IPS DF 4.7 (cell line): ENCODE data around the gene TRMT11.
"Not testable (repeated sequence)": the region's sequence is repeated elsewhere in the genome, so short reads cannot be mapped to it uniquely, and the experiment has no call there.

Experiments used
- DNase-seq: peaks from one replicate; pipeline ENCODE4 v3.0.0-alpha.2; 2013; ENCODE audit warnings: low spot score; ENCODE audit errors: extremely low read depth

TRMT11 gene

GRCh38 chr6:125991653-125992052 is 5.3 kb downstream of the TRMT11 start:
- DNase-seq: no peak

GRCh38 chr6:125994670-125995488 is 8.5 kb downstream of the TRMT11 start:
- DNase-seq: no peak

- no peak for DNase-seq
These were observed 9.7 kb downstream of the TRMT11 start for GRCh38 chr6:125995972-125996580.

- DNase-seq: no peak
These were observed 16.7 kb downstream of the TRMT11 start for GRCh38 chr6:126002755-126003679.

GRCh38 chr6:126007800-126008199 is 21.5 kb downstream of the TRMT11 start:
- DNase-seq: no peak

GRCh38 chr6:126010040-126010439 is 23.7 kb downstream of the TRMT11 start:
- DNase-seq: no peak

- no peak for DNase-seq
These were observed 29.5 kb downstream of the TRMT11 start for GRCh38 chr6:126015863-126016262.

- no peak for DNase-seq
These were observed 30.3 kb downstream of the TRMT11 start for GRCh38 chr6:126016591-126016990.

- DNase-seq: no peak
These were observed 31.3 kb downstream of the TRMT11 start for GRCh38 chr6:126017668-126018067.

GRCh38 chr6:126020305-126021050 is 34.1 kb downstream of the TRMT11 start:
- no peak for DNase-seq

- DNase-seq: not testable (repeated sequence)
These were observed 37.1 kb downstream of the TRMT11 start for GRCh38 chr6:126023474-126023873.

GRCh38 chr6:126026001-126026400 is 39.7 kb downstream of the TRMT11 start:
- no peak for DNase-seq

- no peak for DNase-seq
These were observed 41.3 kb downstream of the TRMT11 start for GRCh38 chr6:126027601-126028000.

- no peak for DNase-seq
These were observed 43.7 kb downstream of the TRMT11 start for GRCh38 chr6:126030045-126030444.

- DNase-seq: peak; percentile 25
These were observed 47.4 kb downstream of the TRMT11 start for GRCh38 chr6:126033696-126034095.

GRCh38 chr6:126034656-126035055 is 48.3 kb downstream of the TRMT11 start:
- DNase-seq: no peak

GRCh38 chr6:126035764-126036163 is 49.4 kb downstream of the TRMT11 start:
- no peak for DNase-seq

GRCh38 chr6:126038234-126038633 is 51.9 kb downstream of the TRMT11 start:
- no peak for DNase-seq

- no peak for DNase-seq
These were observed 52.9 kb downstream of the TRMT11 start for GRCh38 chr6:126039284-126039683.

GRCh38 chr6:126040394-126040793 is 54.1 kb downstream of the TRMT11 start:
- no peak for DNase-seq

GRCh38 chr6:126040826-126041225 is 54.5 kb downstream of the TRMT11 start:
- no peak for DNase-seq
